Testis (tissue), 2 donors: ENCODE results near the gene DEFB124.

Experiments
- CTCF ChIP-seq, 3 experiments: fragments of 450-650 bp in 2 of 3; fragments of 200-600 bp in 1 of 3; sonication (generic) in 1 of 3; IDR thresholded peaks; one replicate each; pipeline ENCODE4 v1.5.1; 2016 to 2019; ENCODE audit warnings: antibody characterized with exemption in 3 of 3, mild to moderate bottlenecking in 2 of 3, moderate library complexity in 1 of 3
- POLR2A ChIP-seq: fragments of 450-650 bp; IDR thresholded peaks from one replicate; pipeline ENCODE4 v1.6.1; 2017; ENCODE audit warnings: antibody characterized with exemption, mild to moderate bottlenecking, moderate library complexity

GRCh38 chr20:31474097-31474436 is 860 bp downstream of the DEFB124 start:
- TF ChIP-seq CTCF (IDR thresholded peaks at IDR 0.05) (no peak), POLR2A (no peak)
